ENCODE data around the gene STK32B. TPM values are rescaled to one million over a fixed set of nuclear protein-coding genes. Genes with fewer than 3 reads are reported as not detected.

The STK32B gene
- total and polyA plus RNA-seq, 2 of the 8 experiments (the other 6 are each of a cell fraction or from before 2014, with no cell fraction given) = 2.3 to 2.5 TPM

- Histone ChIP-seq H3K4me2 (ENCODE audit: insufficient read depth in 1 of 2, low read depth in 2 of 2, low read length in 2 of 2) (no peak overlapping the region), H3K14ac (ENCODE audit: insufficient read length) (no peak overlapping the region), H2BK120ac (replicated peaks; ENCODE audit: low read depth, low read length) (no peak overlapping the region), H2AFZ (ENCODE audit: low read length) (no peak overlapping the region), H3K4me1 (replicated peaks in 1 of 4; ENCODE audit: control insufficient read depth in 3 of 4, insufficient read depth in 4 of 4, low read length in 3 of 4) (no peaks in the 10 kb centered on the region), H4K5ac (ENCODE audit: insufficient read length, low read depth, low read length) (no peak overlapping the region), H3K23me2 (ENCODE audit: low read depth, low read length) (no peaks in the 10 kb centered on the region), H3K79me2 (ENCODE audit: control insufficient read depth in 1 of 2, insufficient read depth in 2 of 2, low read length in 2 of 2) (no peaks in the 10 kb centered on the region), H2AK5ac (ENCODE audit: low read depth, low read length) (no peak overlapping the region), H3K9me3 (ENCODE audit: insufficient read depth in 2 of 2, low read depth in 1 of 2, low read length in 1 of 2) (no peaks in the 10 kb centered on the region; a peak in 1 of 4 replicates), H4K8ac (ENCODE audit: extremely low read depth, insufficient read depth, low read length) (no peak overlapping the region), H2BK5ac (ENCODE audit: low read depth, low read length) (no peak overlapping the region), H3K27me3 (replicated peaks in 1 of 4; ENCODE audit: control insufficient read depth in 3 of 4, extremely low read depth in 1 of 4, insufficient read depth in 3 of 4, low read length in 3 of 4) (no peaks in the 10 kb centered on the region), H3K23ac (ENCODE audit: insufficient read length) (no peak overlapping the region), H3K56ac (replicated peaks; ENCODE audit: insufficient read length, low read depth, low read length) (no peak overlapping the region), H3K36me3 (ENCODE audit: control insufficient read depth in 2 of 4, insufficient read depth in 4 of 4, low read length in 3 of 4) (no peaks in the 10 kb centered on the region), H4K20me1 (replicated peaks in 1 of 2; ENCODE audit: control insufficient read depth in 1 of 2, insufficient read depth in 2 of 2, low read length in 2 of 2) (no peaks in the 10 kb centered on the region), H2BK20ac (ENCODE audit: low read length) (no peak overlapping the region), H3K4me3 (ENCODE audit: extremely low read depth in 1 of 4, insufficient read depth in 2 of 4, low read depth in 3 of 4, low read length in 4 of 4) (no peak overlapping the region), H4K91ac (replicated peaks; ENCODE audit: insufficient read length, low read length) (no peak overlapping the region), H2BK12ac (ENCODE audit: low read depth, low read length) (no peak overlapping the region), H3K79me1 (ENCODE audit: low read depth, low read length) (no peaks in the 10 kb centered on the region), H3K27ac (ENCODE audit: low read depth, low read length) (no peak overlapping the region), H3K9ac (replicated peaks in 1 of 4; ENCODE audit: extremely low read depth in 1 of 4, low read depth in 3 of 4, low read length in 3 of 4) (no peak overlapping the region), H2BK15ac (ENCODE audit: low read length) (no peak overlapping the region), H3K18ac (ENCODE audit: extremely low read depth, low read length) (no peak overlapping the region), H3K4ac (replicated peaks; ENCODE audit: insufficient read length, low read depth, low read length) (no peak overlapping the region)
- FAIRE-seq = no peak
- POLR2A ChIA-PET (ENCODE audit: partially characterized antibody) = interaction anchor here (1.1 kb wide), 1 partner anchor 11 kb away, joined by 3 read pairs; no protein-coding TSS in a partner anchor
- WGBS, 2 experiments (ENCODE audit: extremely low coverage in 1 of 2, insufficient coverage in 1 of 2, insufficient read length in 1 of 2, insufficient replicate concordance in 2 of 2, low coverage in 1 of 2, low lambda C conversion rate in 2 of 2, missing lambda C conversion rate in 1 of 2) = 95% methylated on average over 17 of the region's 17 CpGs; no CpG with 5 or more reads in 1 of the 2 experiments
- peak in 1 of 2 experiments; percentile 22 for DNase-seq (ENCODE audit: low read depth in 1 of 2, low spot score in 2 of 2)
- CTCF ChIA-PET (ENCODE audit: partially characterized antibody) = interaction anchor here (0.6 to 5.5 kb wide), 3 partner anchors 13 to 47 kb away, joined by 3 to 40 read pairs (median 4); no protein-coding TSS in a partner anchor
- TF ChIP-seq SAP30 (IDR thresholded peaks at IDR 0.05; ENCODE audit: insufficient read depth, insufficient replicate concordance, low read length) = no peak
- TF ChIP-seq CREB1 (IDR thresholded peaks at IDR 0.05) = no peak
Measured at GRCh38 chr4:5446595-5447226, 395.4 kb downstream of the STK32B start.

Measured in H1 (cell line).